Measurements from ENCODE around the gene SAT2. TPM values are rescaled to one million over a fixed set of nuclear protein-coding genes. Genes with fewer than 3 reads are reported as not detected.
"Not testable (repeated sequence)": the region's sequence is repeated elsewhere in the genome, so short reads cannot be mapped to it uniquely, and the experiment has no call there.

The SAT2 gene
- polyA plus RNA-seq, 3 donors from 2014 or later, result 33.9 to 39.1 (median 35.4) TPM

DNA sequence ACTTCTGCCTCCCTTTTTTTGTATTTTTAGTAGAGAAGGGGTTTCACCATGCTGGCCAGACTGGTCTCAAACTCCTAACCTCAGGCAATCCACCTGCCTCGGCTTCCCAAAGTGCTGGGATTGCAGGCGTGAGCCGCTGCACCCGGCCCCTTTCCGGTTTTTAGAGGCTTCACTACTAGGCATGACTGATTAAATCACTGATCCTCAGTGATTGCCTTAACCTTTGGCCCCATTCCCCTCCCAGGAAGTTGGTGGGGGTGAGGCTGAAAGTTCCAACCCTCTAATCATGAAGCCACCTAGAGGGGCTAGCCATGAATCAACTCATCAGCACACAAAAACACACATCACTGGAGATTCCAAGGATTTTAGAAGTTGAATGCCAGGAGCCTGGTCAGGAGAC lies 30.1 kb downstream of the SAT2 start:
- not testable (repeated sequence) for H3K4me1 Mint-ChIP-seq; H3K9me3 Mint-ChIP-seq; H3K27me3 Mint-ChIP-seq (ENCODE audit: low read depth in 3 of 3); H3K4me3 Mint-ChIP-seq; H3K27ac Mint-ChIP-seq; DNase-seq
- H3K36me3 Mint-ChIP-seq, result peaks cover 27 to 44% (median 29%) of the 10 kb centered on the region in 3 donors

DNA sequence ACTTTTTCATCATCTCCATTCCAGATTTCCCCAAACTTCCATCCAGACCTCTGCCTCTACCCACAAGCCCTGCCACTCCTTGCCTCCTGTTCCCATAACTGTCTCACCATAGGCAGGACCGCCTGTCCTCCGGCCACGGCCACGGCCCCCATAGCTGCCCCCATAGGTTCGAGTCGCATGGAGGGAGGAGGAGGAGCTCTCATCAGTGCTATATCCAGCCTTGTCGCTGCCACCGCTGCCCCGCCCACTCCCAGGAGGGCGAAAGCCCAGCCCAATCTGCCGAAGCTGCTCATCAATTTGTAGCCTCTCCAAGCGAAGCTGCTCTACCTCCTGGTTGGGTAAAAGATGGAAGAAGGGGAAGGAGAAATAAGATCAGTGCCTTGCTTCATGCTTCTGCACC lies 34.3 kb downstream of the SAT2 start:
- Mint-ChIP-seq H3K4me1 (peaks cover 0 to 2% of the 10 kb centered on the region in 2 donors), H3K9me3 (no peaks in the 10 kb centered on the region), H3K36me3 (peaks cover 24 to 45% (median 28%) of the 10 kb centered on the region in 3 donors), H3K4me3 (no peak overlapping the region), H3K27ac (peak overlapping the region in 1 of 6 donors; percentile 49), H3K27me3 (ENCODE audit: low read depth in 3 of 3) (peaks cover 0 to 5% (median 1%) of the 10 kb centered on the region in 3 donors)
- no peak for DNase-seq

DNA sequence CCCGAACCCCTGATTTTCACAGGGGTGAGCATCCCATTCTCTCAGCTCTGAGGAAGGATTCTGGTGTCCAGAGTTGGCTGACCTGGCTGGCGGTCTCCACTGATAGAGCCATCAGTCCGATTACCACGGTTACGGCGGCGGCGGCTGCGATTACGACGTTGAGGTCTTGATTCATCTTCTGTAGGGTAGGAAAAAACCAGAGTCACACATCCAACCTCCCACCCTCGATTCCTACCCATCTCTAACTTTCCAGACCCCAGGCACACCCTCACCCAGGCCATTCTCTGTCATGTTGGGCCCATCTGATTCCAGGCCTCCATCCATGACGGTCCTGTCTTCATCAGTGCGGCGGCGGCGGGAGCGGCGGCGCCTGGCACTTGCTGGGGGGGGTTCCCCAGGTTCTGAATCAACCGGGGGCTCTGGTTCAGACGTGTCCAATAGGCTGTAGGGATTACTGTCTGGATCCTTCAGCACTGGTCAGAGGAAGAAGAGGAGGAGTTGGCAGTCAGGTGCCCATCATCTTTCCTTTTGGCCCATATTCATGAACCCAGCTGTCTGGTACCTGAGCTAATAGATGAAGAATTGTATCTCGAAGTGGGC lies 35.1 kb downstream of the SAT2 start:
- Mint-ChIP-seq H3K9me3 (no peaks in the 10 kb centered on the region), H3K4me3 (no peak overlapping the region), H3K27me3 (ENCODE audit: low read depth in 3 of 3) (peaks cover 0 to 5% (median 0%) of the 10 kb centered on the region in 3 donors), H3K27ac (no peak overlapping the region), H3K4me1 (peaks cover 0 to 2% of the 10 kb centered on the region in 2 donors), H3K36me3 (peaks cover 24 to 45% (median 28%) of the 10 kb centered on the region in 3 donors)
- no peak for DNase-seq

DNA sequence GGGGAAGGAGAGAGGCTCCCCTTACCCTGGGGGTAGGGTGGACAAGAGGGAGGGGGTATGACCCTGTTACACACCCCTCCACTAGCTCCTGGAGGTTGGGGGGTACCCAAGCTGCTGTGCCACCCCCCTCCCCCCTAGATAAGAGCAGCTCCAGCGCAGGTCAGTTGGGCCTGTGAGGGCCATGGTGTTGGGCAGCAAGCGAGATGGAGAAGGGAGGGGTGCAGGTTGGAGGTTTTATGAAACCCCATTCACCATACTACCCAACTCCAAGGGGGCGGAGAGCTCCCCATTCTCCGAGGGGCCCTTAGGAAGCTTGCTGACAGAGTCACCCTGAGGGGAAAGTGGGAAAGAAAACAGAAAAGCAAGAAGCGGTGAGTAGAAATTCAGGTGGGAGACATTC lies 36.0 kb downstream of the SAT2 start:
- H3K4me3 Mint-ChIP-seq, result no peak overlapping the region
- peaks cover 0 to 2% of the 10 kb centered on the region in 2 donors for H3K4me1 Mint-ChIP-seq
- no peak overlapping the region for H3K27ac Mint-ChIP-seq
- peaks cover 0 to 5% (median 0%) of the 10 kb centered on the region in 3 donors for H3K27me3 Mint-ChIP-seq (ENCODE audit: low read depth in 3 of 3)
- H3K36me3 Mint-ChIP-seq, result peaks cover 20 to 44% (median 25%) of the 10 kb centered on the region in 3 donors
- DNase-seq, result no peak
- H3K9me3 Mint-ChIP-seq, result no peaks in the 10 kb centered on the region

DNA sequence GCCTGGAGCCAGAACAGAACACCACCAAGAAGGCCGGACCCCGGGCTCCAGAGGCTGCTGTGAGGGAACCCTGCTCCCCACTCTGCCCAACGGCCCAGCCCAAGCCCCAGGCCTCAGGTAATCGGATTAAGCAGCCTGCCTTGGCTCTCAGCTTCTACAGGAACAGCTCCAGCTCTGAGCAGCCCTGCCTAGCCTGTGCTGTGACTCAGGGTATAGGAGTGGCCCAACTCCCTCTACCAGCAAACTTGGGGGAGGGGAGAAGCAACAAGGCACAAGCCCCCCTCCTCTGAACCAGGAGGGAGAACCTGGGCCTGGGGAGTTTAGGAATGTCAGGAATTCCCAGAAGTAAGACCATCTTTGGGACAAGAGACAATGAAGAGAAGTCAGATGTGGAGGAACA lies 36.9 kb downstream of the SAT2 start:
- H3K4me1 Mint-ChIP-seq, result peaks cover 0 to 3% of the 10 kb centered on the region in 2 donors
- no peak overlapping the region for H3K27ac Mint-ChIP-seq
- H3K36me3 Mint-ChIP-seq, result peaks cover 20 to 42% (median 25%) of the 10 kb centered on the region in 3 donors
- no peak overlapping the region for H3K4me3 Mint-ChIP-seq
- H3K27me3 Mint-ChIP-seq (ENCODE audit: low read depth in 3 of 3), result peaks cover 0 to 5% (median 0%) of the 10 kb centered on the region in 3 donors
- DNase-seq, result no peak
- H3K9me3 Mint-ChIP-seq, result no peaks in the 10 kb centered on the region

DNA sequence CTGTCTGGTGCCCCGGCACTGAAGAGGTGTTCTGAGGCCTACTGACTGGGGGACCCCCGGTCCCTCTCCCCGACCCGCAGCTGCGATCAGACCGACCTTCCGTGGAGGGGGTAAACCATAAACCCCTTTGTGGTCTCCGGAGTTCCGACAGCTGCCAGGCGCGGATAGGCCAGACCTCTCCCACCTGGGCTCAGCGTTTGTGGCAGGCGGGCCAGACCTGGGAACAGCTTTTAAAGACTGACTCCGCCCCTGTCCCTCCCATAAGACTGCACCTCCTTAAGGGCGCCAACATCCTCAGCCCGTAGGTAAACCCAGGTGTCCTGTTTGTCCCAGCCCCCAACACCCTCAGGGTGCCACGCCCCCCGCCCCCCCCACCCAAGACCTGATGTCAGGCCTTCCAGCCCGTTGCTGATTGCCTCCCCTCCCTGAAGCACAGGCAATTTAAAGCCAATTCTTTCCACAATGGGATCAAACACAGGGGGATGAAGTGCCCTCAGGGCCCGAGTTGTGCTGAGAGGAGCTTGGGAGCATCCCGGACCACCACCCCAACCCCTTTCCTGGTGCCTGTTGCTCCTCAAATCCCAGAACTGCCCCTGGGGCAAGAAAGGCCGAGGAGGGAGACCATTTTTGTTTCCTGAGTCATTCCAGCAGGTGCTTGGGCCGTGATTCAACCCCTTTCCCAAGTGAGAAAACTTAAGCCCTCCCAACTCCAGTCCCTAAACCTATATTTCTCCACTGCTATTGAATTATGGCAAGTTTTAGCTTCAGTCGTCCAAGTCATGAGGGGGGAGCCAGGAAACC lies 37.5 kb downstream of the SAT2 start, which contains the start of gene SOX15:
Gene SOX15 (minus strand): TSS at position 204 of the 801 bp plus-strand sequence. CDS start 418 bp downstream, outside the sequence.
- no peak within 1 kb of the TSS for H3K27ac Mint-ChIP-seq
- peaks cover 0 to 5% (median 0%) of the 10 kb centered on the region in 3 donors for H3K27me3 Mint-ChIP-seq (ENCODE audit: low read depth in 3 of 3)
- H3K9me3 Mint-ChIP-seq, result no peaks in the 10 kb centered on the region
- peaks cover 1 to 5% of the 10 kb centered on the region in 2 donors for H3K4me1 Mint-ChIP-seq
- no peak within 1 kb of the TSS for H3K4me3 Mint-ChIP-seq
- DNase-seq, result no peak
- H3K36me3 Mint-ChIP-seq, result peaks cover 17 to 36% (median 25%) of the 10 kb centered on the region in 3 donors

DNA sequence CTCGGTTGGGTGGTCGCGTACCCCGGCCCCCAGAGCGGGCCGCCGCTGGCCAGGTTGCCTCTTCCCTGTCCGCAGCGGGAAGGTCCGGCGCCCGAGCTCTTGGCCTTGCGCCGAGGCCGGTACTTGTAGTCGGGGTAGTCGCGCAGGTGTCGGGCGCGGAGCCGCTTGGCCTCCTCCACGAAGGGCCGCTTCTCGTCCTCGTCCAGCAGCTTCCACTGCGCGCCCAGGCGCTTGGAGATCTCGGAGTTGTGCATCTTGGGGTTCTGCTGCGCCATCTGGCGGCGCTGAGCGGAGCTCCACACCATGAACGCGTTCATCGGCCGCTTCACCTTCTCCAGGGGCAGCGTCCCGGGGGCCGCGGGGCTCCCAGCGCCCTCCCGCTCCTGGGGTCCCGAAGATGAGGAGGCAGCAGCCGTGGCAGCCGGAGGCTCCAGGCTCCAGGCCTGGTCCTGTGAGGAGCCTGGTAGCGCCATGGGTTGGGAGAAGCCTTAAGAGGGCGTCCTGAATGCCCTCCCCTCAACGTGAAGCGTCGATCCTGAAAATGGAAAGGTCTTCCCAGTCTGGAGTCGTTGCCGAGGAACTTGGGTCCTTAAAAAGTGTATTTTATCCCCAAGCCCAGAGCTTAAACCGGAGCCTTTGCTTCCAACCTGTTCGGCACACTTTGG lies 38.3 kb downstream of the SAT2 start:
- peaks cover 0 to 4% (median 0%) of the 10 kb centered on the region in 3 donors for H3K27me3 Mint-ChIP-seq (ENCODE audit: low read depth in 3 of 3)
- H3K27ac Mint-ChIP-seq, result no peak overlapping the region
- no peak overlapping the region for H3K4me3 Mint-ChIP-seq
- DNase-seq, result peak; percentile 52 to 65 (median 61)
- H3K9me3 Mint-ChIP-seq, result no peaks in the 10 kb centered on the region
- peaks cover 15 to 33% (median 22%) of the 10 kb centered on the region in 3 donors for H3K36me3 Mint-ChIP-seq
- H3K4me1 Mint-ChIP-seq, result peaks cover 9 to 12% of the 10 kb centered on the region in 2 donors

DNA sequence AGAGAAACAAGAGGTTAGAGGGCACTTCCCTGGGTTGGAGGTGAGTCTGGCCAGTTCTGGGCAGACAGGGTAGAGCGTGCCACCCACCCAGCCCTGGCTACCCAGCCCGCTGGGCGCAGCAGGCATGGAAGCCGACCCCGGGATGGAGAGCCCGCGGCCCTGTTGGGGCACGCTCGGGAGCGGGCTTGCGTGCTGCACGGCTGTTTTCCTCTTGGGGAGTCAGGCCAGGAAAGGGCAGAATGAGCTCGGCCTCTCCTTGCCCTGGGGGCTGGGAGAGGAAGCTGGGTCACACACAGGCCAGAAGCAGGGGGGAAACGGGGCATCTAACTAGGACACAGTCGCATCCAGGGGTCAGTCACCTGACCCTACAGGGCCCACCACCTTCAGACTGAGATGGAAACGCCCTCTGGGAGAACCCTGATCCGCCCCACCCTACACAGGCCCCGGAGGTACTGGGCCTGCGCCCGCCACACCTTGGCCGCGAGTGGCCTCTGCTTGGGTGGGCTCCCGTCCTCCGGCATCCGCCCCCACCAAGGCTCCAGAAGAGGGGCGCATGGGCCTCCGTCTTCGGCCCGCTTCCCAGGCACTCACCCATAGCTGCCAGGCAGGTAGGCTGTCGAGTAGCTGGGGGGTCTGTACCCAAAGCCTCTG lies 38.9 kb downstream of the SAT2 start:
- H3K36me3 Mint-ChIP-seq, result peaks cover 10 to 26% (median 18%) of the 10 kb centered on the region in 3 donors
- no peak overlapping the region for H3K4me3 Mint-ChIP-seq
- no peak for DNase-seq
- H3K27ac Mint-ChIP-seq, result no peak overlapping the region
- peaks cover 16 to 18% of the 10 kb centered on the region in 2 donors for H3K4me1 Mint-ChIP-seq
- peaks cover 2 to 6% (median 3%) of the 10 kb centered on the region in 3 donors for H3K27me3 Mint-ChIP-seq (ENCODE audit: low read depth in 3 of 3)
- no peaks in the 10 kb centered on the region for H3K9me3 Mint-ChIP-seq

DNA sequence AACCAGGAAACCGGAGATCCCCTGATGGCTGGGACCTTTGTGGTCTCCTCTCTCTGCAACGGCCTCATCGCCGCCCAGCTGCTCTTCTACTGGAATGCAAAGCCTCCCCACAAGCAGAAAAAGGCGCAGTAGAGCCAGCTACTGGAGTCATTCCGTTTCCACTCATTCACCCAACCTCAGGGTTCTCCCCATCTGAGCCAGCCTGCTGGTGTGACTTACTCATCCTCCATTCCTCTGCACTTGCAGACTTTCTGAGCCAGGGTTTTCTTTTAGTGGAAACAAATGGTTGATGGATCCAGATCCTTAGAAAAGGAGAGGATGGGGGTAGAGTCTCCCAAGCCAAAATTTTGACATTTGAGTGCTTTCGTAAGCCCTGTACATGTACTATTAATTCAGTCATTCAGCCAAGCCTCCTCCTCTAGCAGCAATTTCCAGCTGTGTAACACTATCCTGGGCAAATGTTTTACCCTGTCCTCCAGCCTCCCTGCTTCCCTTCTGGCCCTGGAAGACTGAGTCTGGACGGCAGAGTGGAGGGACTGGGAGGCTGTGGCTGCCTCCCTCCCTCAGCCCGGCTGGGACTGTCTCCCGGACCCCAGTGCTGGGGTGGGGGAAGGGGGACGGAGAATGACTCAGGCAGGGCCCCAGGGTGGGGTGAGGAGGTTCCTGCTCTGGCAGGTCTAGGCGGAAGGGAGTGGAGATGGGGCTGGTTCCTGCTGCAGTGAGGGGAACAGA lies 40.0 kb downstream of the SAT2 start:
- peak overlapping the region in 2 of 6 donors; percentile 17 to 21 for H3K27ac Mint-ChIP-seq
- no peaks in the 10 kb centered on the region for H3K9me3 Mint-ChIP-seq
- peaks cover 21 to 24% of the 10 kb centered on the region in 2 donors for H3K4me1 Mint-ChIP-seq
- H3K27me3 Mint-ChIP-seq (ENCODE audit: low read depth in 3 of 3), result peaks cover 6 to 9% (median 6%) of the 10 kb centered on the region in 3 donors
- DNase-seq, result no peak
- H3K36me3 Mint-ChIP-seq, result peaks cover 4 to 19% (median 11%) of the 10 kb centered on the region in 3 donors
- H3K4me3 Mint-ChIP-seq, result no peak overlapping the region

DNA sequence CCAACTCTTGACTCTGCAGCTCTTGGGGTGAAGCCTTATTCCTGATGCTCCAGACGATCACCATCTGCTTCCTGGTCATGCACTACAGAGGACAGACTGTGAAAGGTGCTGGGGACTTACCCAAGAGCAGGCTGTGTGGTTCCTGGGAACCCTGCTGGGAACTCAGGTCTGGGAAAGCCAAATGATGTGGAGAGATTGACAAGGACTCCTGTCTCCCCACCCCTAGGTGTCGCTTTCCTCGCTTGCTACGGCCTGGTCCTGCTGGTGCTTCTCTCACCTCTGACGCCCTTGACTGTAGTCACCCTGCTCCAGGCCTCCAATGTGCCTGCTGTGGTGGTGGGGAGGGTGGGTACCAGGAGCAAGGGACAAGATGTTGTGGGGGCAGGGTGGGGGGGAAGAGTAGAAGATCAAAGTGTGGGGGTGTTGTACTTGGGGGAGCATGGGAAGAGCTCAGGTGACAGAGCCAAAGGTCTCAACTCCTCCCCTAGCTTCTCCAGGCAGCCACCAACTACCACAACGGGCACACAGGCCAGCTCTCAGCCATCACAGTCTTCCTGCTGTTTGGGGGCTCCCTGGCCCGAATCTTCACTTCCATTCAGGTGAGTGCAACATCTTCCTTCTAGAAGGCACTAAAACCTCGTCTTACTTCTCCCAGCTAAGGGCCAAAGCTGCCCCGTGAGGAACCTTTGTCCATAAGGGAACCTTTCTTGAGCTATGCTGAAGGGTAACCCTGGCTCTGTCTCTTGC lies 40.8 kb downstream of the SAT2 start:
- H3K9me3 Mint-ChIP-seq, result no peaks in the 10 kb centered on the region
- H3K36me3 Mint-ChIP-seq, result peaks cover 4 to 14% (median 11%) of the 10 kb centered on the region in 3 donors
- peaks cover 6 to 9% (median 6%) of the 10 kb centered on the region in 3 donors for H3K27me3 Mint-ChIP-seq (ENCODE audit: low read depth in 3 of 3)
- no peak for DNase-seq
- H3K4me3 Mint-ChIP-seq, result no peak overlapping the region
- H3K27ac Mint-ChIP-seq, result peak overlapping the region in 1 of 6 donors; percentile 17
- H3K4me1 Mint-ChIP-seq, result peaks cover 28 to 31% of the 10 kb centered on the region in 2 donors

DNA sequence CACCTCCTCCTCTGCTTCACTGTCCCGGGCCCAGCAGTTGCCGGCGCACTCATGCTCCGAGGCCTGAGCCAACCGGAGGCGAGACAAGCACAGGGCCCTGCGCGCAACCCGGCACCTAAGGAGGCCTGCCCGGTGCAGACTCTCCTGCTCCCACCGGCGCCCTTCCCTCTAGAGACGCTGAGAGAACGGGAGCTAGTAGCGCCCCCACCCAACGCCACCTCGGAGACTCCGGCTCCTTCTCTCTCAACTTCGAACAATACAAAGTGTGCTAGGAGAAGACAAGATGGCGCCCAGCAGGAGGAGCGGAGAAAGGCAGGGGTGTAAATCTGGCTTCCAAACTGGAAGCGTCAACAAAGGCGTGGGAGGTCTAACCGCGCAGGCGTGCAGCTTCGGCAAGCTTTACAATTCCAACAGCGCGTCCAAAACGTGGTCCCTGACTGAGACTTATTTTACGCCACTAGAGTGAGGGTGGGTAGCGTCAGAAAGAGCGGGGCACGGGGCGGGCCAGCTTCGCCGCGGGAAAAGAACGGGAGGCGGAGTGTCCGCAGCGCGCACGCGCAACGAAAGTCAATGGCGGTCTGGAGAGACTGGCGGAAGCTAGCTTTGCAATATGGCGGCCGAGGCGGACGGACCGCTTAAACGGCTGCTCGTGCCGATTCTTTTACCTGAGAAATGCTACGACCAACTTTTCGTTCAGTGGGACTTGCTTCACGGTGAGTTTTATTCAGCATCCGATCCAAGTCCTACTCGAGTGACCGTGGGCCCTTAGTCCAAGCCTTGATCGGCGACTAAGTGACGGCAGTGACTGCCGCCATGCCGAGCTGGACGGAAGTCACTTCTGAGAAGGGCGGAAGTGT lies 44.1 kb downstream of the SAT2 start, which contains the start of gene MPDU1:
Gene MPDU1 (plus strand): TSS at position 600 of the 857 bp plus-strand sequence. CDS start 11 bp downstream, at position 611.
- peak; percentile 95 to 97 (median 97) for DNase-seq
- Mint-ChIP-seq H3K27ac (peak within 1 kb of the TSS; percentile 99 to 100 (median 100)), H3K9me3 (no peaks in the 10 kb centered on the region), H3K36me3 (peaks cover 3 to 18% (median 7%) of the 10 kb centered on the region in 3 donors), H3K27me3 (ENCODE audit: low read depth in 3 of 3) (peaks cover 20 to 23% (median 23%) of the 10 kb centered on the region in 3 donors), H3K4me1 (peaks cover 51 to 53% of the 10 kb centered on the region in 2 donors), H3K4me3 (peak within 1 kb of the TSS; percentile 99 to 100 (median 100))
